Transverse colon (tissue), 3 donors: ENCODE results near the gene MYH14.

Experiments used
- POLR2A ChIP-seq: fragments of 450-650 bp; IDR thresholded peaks from one replicate; pipeline ENCODE4 v1.6.1; 2016; ENCODE audit warnings: antibody characterized with exemption, mild to moderate bottlenecking, moderate library complexity
- TF ChIP-seq, protein P1 (sequence below), 5 experiments: fragments of 200-600 bp in 3 of 5; fragments of 450-650 bp in 2 of 5; sonication (generic) in 3 of 5; IDR thresholded peaks; 1 replicate in 2 of 5; 2 replicates in 3 of 5; pipeline ENCODE4 v1.5.1; 2016 to 2017; ENCODE audit warnings: antibody characterized with exemption in 5 of 5, inconsistent platforms in 3 of 5, mild to moderate bottlenecking in 2 of 5, moderate library complexity in 1 of 5

DNA sequence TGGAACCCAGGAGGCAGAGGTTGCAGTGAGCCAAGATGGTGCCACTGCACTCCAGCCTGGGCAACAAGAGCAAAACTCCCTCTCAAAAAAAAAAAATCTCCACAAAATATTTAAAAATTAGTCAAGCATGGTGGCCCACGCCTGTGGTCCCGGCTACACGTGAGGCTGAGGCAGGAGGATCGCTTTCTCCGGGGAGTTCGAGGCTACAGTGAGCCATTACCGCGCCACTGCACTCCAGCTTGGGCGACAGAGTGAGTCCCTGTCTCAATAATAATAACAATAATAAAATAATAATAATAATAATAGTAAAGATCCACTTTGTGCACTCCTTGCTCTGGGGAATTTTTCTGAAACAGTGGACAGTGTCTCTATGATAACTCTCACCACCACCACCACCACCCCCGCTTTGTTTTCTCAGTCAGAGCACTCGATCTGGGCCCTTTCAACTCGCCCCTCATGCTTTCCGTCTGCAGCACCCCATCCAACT, 153.3 kb downstream of the MYH14 start:
- TF ChIP-seq, protein P1, sequence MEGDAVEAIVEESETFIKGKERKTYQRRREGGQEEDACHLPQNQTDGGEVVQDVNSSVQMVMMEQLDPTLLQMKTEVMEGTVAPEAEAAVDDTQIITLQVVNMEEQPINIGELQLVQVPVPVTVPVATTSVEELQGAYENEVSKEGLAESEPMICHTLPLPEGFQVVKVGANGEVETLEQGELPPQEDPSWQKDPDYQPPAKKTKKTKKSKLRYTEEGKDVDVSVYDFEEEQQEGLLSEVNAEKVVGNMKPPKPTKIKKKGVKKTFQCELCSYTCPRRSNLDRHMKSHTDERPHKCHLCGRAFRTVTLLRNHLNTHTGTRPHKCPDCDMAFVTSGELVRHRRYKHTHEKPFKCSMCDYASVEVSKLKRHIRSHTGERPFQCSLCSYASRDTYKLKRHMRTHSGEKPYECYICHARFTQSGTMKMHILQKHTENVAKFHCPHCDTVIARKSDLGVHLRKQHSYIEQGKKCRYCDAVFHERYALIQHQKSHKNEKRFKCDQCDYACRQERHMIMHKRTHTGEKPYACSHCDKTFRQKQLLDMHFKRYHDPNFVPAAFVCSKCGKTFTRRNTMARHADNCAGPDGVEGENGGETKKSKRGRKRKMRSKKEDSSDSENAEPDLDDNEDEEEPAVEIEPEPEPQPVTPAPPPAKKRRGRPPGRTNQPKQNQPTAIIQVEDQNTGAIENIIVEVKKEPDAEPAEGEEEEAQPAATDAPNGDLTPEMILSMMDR (IDR thresholded peaks at IDR 0.05) = no peak
- TF ChIP-seq POLR2A = no peak
